ENCODE measurements around the gene ROMO1.

- TF ChIP-seq CTCF (IDR thresholded peaks at IDR 0.05) (no peak), POLR2A (IDR thresholded peaks at IDR 0.05; ENCODE audit: low read length) (no peak), REST (IDR thresholded peaks at IDR 0.05) (no peak), EP300 (IDR thresholded peaks at IDR 0.05) (no peak), PHF8 (IDR thresholded peaks at IDR 0.05; ENCODE audit: borderline replicate concordance, low read depth) (no peak), SMC3 (IDR thresholded peaks at IDR 0.05) (no peak), NFE2L2 (conservative IDR thresholded peaks at IDR 0.05; ENCODE audit: low read length) (no peak), MAFK (IDR thresholded peaks at IDR 0.05; ENCODE audit: partially characterized antibody) (no peak), ESRRA (IDR thresholded peaks at IDR 0.05; ENCODE audit: borderline replicate concordance, low read length) (no peak)
These were observed 17.1 kb downstream of the ROMO1 start for GRCh38 chr20:35716330-35716729.

Data from A549 (cell line).